CD4-positive, alpha-beta T cell (primary cell): ENCODE data around the gene TMEM132D. TPM values are rescaled to one million over a fixed set of nuclear protein-coding genes. Genes with fewer than 3 reads are reported as not detected.

Experiments
- ATAC-seq: fragments of 200-7000 bp; cut with Tn5 transposase; one replicate; pipeline ENCODE4 v1.10.0; 2022; ENCODE audit warnings: mild to moderate bottlenecking; ENCODE audit not compliant: poor library complexity
- CTCF ChIA-PET: fragments of 350-600 bp; sonication (Branson Sonifier 250); formaldehyde crosslinking; loops from one replicate; lab custom pipeline; 2021; ENCODE audit warnings: antibody characterized with exemption, inconsistent platforms; lab: Charles Lee
- POLR2A ChIA-PET: fragments of 350-600 bp; sonication (Branson Sonifier 250); formaldehyde crosslinking; loops from one replicate; lab custom pipeline; 2021; ENCODE audit warnings: antibody characterized with exemption, inconsistent platforms; lab: Charles Lee
- DNase-seq, 14 experiments: peaks; one replicate each; pipeline ENCODE4 v3.0.0-alpha.2; 2013 to 2020; ENCODE audit warnings: mixed read lengths in 2 of 14
- H3K27ac ChIP-seq, 2 donors: one replicate each; pipeline versions ENCODE4 v1.5.1 to v1.7.0; 2013; ENCODE audit warnings: low read length in 2 of 2, low read depth in 1 of 2, mild to moderate bottlenecking in 1 of 2
- H3K27me3 ChIP-seq, 2 experiments: 1 replicate in 1 of 2; 2 replicates in 1 of 2; pipeline versions ENCODE4 v1.6.1 to v1.7.0; 2013; ENCODE audit warnings: low read length in 2 of 2, control low read depth in 1 of 2, mild to moderate bottlenecking in 1 of 2, moderate library complexity in 1 of 2; ENCODE audit not compliant: insufficient read depth in 2 of 2, control insufficient read depth in 1 of 2
- H3K36me3 ChIP-seq: one replicate; pipeline ENCODE4 v1.6.1; 2013; ENCODE audit warnings: low read length, control low read depth; ENCODE audit not compliant: insufficient read depth
- H3K4me1 ChIP-seq: one replicate; pipeline ENCODE4 v1.6.1; 2013; ENCODE audit warnings: low read length, control low read depth; ENCODE audit not compliant: insufficient read depth
- H3K4me3 ChIP-seq: one replicate; pipeline ENCODE4 v1.5.1; 2013; ENCODE audit warnings: mild to moderate bottlenecking, low read length, moderate library complexity
- H3K9me3 ChIP-seq, 2 experiments: 1 replicate in 1 of 2; 2 replicates in 1 of 2; pipeline versions ENCODE4 v1.6.1 to v1.7.0; 2013; ENCODE audit warnings: low read length in 2 of 2, mild to moderate bottlenecking in 2 of 2, control low read depth in 1 of 2, moderate library complexity in 1 of 2; ENCODE audit not compliant: control insufficient read depth in 1 of 2, insufficient read depth in 1 of 2
- H3K27ac Mint-ChIP-seq: one replicate; pipeline ENCODE4 v1.8.0; 2020; ENCODE audit warnings: mixed read lengths
- H3K27me3 Mint-ChIP-seq: one replicate; pipeline ENCODE4 v1.8.0; 2021; ENCODE audit warnings: mixed read lengths
- H3K36me3 Mint-ChIP-seq: one replicate; pipeline ENCODE4 v1.8.0; 2021; ENCODE audit warnings: low read depth, mixed read lengths
- H3K4me1 Mint-ChIP-seq: one replicate; pipeline ENCODE4 v1.8.0; 2021; ENCODE audit warnings: low read depth, mixed read lengths
- H3K4me3 Mint-ChIP-seq: one replicate; pipeline ENCODE4 v1.8.0; 2020; ENCODE audit warnings: mild to moderate bottlenecking, mixed read lengths
- H3K9me3 Mint-ChIP-seq: one replicate; pipeline ENCODE4 v1.8.0; 2020; ENCODE audit warnings: mixed read lengths
- CTCF ChIP-seq: fragments of 200-600 bp; IDR thresholded peaks from one replicate; pipeline ENCODE4 v1.8.0; 2022; ENCODE audit warnings: antibody characterized with exemption, mild to moderate bottlenecking
- intact Hi-C, 2 experiments: fragments of 100-400 bp; cut with DNase I in 1 of 2; cut with micrococcal nuclease in 1 of 2; formaldehyde crosslinking; loops; one replicate each; pipeline versions ENCODE4 v1.15.1 to v1.9.0; 2023 to 2025; cut with DNase I, micrococcal nuclease
- total RNA-seq, 174 experiments: library from RNA in 2 of 174; stranded (reverse) in 2 of 174; gene quantifications; one replicate each; pipeline ENCODE4 v1.2.3 and lab custom pipeline; 2021 to 2026

The TMEM132D gene
- total RNA-seq, 2 experiments from 2014 or later: not detected

DNA sequence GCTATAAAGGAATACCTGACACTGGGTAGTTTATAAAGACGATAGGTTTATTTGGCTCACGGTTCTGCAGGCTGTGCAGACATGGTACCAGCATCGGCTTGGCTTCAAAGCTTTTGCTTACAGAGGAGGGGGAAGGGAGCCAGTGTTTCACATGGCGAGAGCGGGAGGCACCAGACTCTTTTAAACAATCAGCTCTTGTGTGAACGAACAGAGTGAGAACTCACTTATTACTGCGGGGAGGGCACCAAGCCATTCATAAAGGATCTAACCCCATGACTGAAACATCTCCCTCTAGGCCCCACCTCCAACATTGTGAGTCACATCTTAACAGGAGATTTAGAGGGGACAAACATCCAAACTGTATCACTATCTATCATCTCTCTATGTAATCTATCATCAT is 227.4 kb downstream of the TMEM132D start:
- intact Hi-C loops: no loop called here
- CTCF ChIA-PET: no interaction called here
- Histone ChIP-seq H3K36me3 (no peaks in the 10 kb centered on the region), H3K27me3 (no peaks in the 10 kb centered on the region), H3K27ac (no peak overlapping the region), H3K4me3 (no peak overlapping the region), H3K4me1 (no peaks in the 10 kb centered on the region), H3K9me3 (peaks cover 0 to 4% of the 10 kb centered on the region in 2 experiments)
- H3K4me3 Mint-ChIP-seq: no peak overlapping the region
- ATAC-seq (no peak), DNase-seq (no peak)
- H3K27ac Mint-ChIP-seq: no peak overlapping the region
- H3K27me3 Mint-ChIP-seq: no peaks in the 10 kb centered on the region
- no peak for TF ChIP-seq CTCF
- no peaks in the 10 kb centered on the region for H3K36me3 Mint-ChIP-seq
- POLR2A ChIA-PET: no interaction called here
- no peaks in the 10 kb centered on the region for H3K4me1 Mint-ChIP-seq
- peaks cover 20% of the 10 kb centered on the region for H3K9me3 Mint-ChIP-seq

- CTCF ChIA-PET: no interaction called here
- POLR2A ChIA-PET: no interaction called here
- intact Hi-C loops: no loop called here
- no peaks in the 10 kb centered on the region for H3K27me3 ChIP-seq
- ATAC-seq: no peak
- Mint-ChIP-seq H3K4me1 (no peaks in the 10 kb centered on the region), H3K27me3 (no peaks in the 10 kb centered on the region), H3K9me3 (peaks cover 21% of the 10 kb centered on the region), H3K36me3 (no peaks in the 10 kb centered on the region), H3K4me3 (no peak overlapping the region), H3K27ac (no peak overlapping the region)
- peaks cover 0 to 4% of the 10 kb centered on the region in 2 experiments for H3K9me3 ChIP-seq
- TF ChIP-seq CTCF: no peak
- no peak for DNase-seq
- no peak overlapping the region for H3K27ac ChIP-seq
- no peak overlapping the region for H3K4me3 ChIP-seq
- H3K36me3 ChIP-seq: no peaks in the 10 kb centered on the region
- H3K4me1 ChIP-seq: no peaks in the 10 kb centered on the region
These were observed 227.9 kb downstream of the TMEM132D start for GRCh38 chr12:129675947-129676346.

GRCh38 chr12:129675496-129675895 is 228.3 kb downstream of the TMEM132D start:
- TF ChIP-seq CTCF: no peak
- DNase-seq (no peak), ATAC-seq (no peak)
- Histone ChIP-seq H3K36me3 (no peaks in the 10 kb centered on the region), H3K27me3 (no peaks in the 10 kb centered on the region), H3K27ac (no peak overlapping the region), H3K4me3 (no peak overlapping the region), H3K9me3 (peaks cover 0 to 4% of the 10 kb centered on the region in 2 experiments), H3K4me1 (no peaks in the 10 kb centered on the region)
- Mint-ChIP-seq H3K4me3 (no peak overlapping the region), H3K36me3 (no peaks in the 10 kb centered on the region), H3K27ac (no peak overlapping the region), H3K27me3 (no peaks in the 10 kb centered on the region), H3K9me3 (peaks cover 19% of the 10 kb centered on the region), H3K4me1 (no peaks in the 10 kb centered on the region)
- CTCF ChIA-PET: no interaction called here
- intact Hi-C loops: no loop called here
- POLR2A ChIA-PET: no interaction called here
